Measurements from ENCODE around the gene GADD45G. TPM values are rescaled to one million over a fixed set of nuclear protein-coding genes. Genes with fewer than 3 reads are reported as not detected.

GADD45G gene
- total and polyA plus RNA-seq, 2 of the 8 experiments (the other 6 are each of a cell fraction or from before 2014, with no cell fraction given) = 7.0 to 11.4 TPM

- Histone ChIP-seq H3K14ac (ENCODE audit: insufficient read length) (no peak overlapping the region), H3K27ac (ENCODE audit: low read depth, low read length) (no peak overlapping the region), H4K91ac (replicated peaks; ENCODE audit: insufficient read length, low read length) (no peak overlapping the region), H3K18ac (ENCODE audit: extremely low read depth, low read length) (no peak overlapping the region; the same call in 1 of the 2 replicates), H2AFZ (ENCODE audit: low read length) (peak overlapping the region; percentile 81; the same call in 1 of the 2 replicates), H3K4me3 (ENCODE audit: extremely low read depth in 1 of 4, insufficient read depth in 2 of 4, low read depth in 3 of 4, low read length in 4 of 4) (no peak overlapping the region; a peak in 1 of 8 replicates), H3K36me3 (ENCODE audit: control insufficient read depth in 2 of 4, insufficient read depth in 4 of 4, low read length in 3 of 4) (no peaks in the 10 kb centered on the region), H4K5ac (ENCODE audit: insufficient read length, low read depth, low read length) (no peak overlapping the region), H3K23ac (ENCODE audit: insufficient read length) (no peak overlapping the region), H2BK15ac (ENCODE audit: low read length) (0 out of 2 replicates have a peak overlapping the region, but pooled peaks have one; percentile 55), H3K23me2 (ENCODE audit: low read depth, low read length) (no peaks in the 10 kb centered on the region), H4K8ac (ENCODE audit: extremely low read depth, insufficient read depth, low read length) (no peak overlapping the region), H3K27me3 (replicated peaks in 1 of 4; ENCODE audit: control insufficient read depth in 3 of 4, extremely low read depth in 1 of 4, insufficient read depth in 3 of 4, low read length in 3 of 4) (no peaks in the 10 kb centered on the region), H3K9me3 (ENCODE audit: insufficient read depth in 2 of 2, low read depth in 1 of 2, low read length in 1 of 2) (no peaks in the 10 kb centered on the region), H3K4ac (replicated peaks; ENCODE audit: insufficient read length, low read depth, low read length) (no peak overlapping the region), H3K4me2 (ENCODE audit: insufficient read depth in 1 of 2, low read depth in 2 of 2, low read length in 2 of 2) (peak overlapping the region in 1 of 2 experiments; percentile 41; a peak in 2 of 4 replicates), H3K9ac (replicated peaks in 1 of 4; ENCODE audit: extremely low read depth in 1 of 4, low read depth in 3 of 4, low read length in 3 of 4) (no peak overlapping the region), H2BK12ac (ENCODE audit: low read depth, low read length) (0 out of 2 replicates have a peak overlapping the region, but pooled peaks have one; percentile 5), H2BK20ac (ENCODE audit: low read length) (no peak overlapping the region), H3K56ac (replicated peaks; ENCODE audit: insufficient read length, low read depth, low read length) (no peak overlapping the region), H2AK5ac (ENCODE audit: low read depth, low read length) (no peak overlapping the region), H3K4me1 (replicated peaks in 1 of 4; ENCODE audit: control insufficient read depth in 3 of 4, insufficient read depth in 4 of 4, low read length in 3 of 4) (peaks cover 4 to 8% (median 6%) of the 10 kb centered on the region in 4 experiments), H4K20me1 (replicated peaks in 1 of 2; ENCODE audit: control insufficient read depth in 1 of 2, insufficient read depth in 2 of 2, low read length in 2 of 2) (no peaks in the 10 kb centered on the region), H2BK5ac (ENCODE audit: low read depth, low read length) (no peak overlapping the region), H3K79me1 (ENCODE audit: low read depth, low read length) (no peaks in the 10 kb centered on the region), H2BK120ac (replicated peaks; ENCODE audit: low read depth, low read length) (no peak overlapping the region), H3K79me2 (ENCODE audit: control insufficient read depth in 1 of 2, insufficient read depth in 2 of 2, low read length in 2 of 2) (no peaks in the 10 kb centered on the region)
- FAIRE-seq = peak; percentile 95
- DNase-seq (ENCODE audit: low read depth in 1 of 2, low spot score in 2 of 2) = peak; percentile 72 to 73
- 71% methylated on average over 13 of the region's 13 CpGs; no CpG with 5 or more reads in 1 of the 2 experiments for WGBS, 2 experiments (ENCODE audit: extremely low coverage in 1 of 2, insufficient coverage in 1 of 2, insufficient read length in 1 of 2, insufficient replicate concordance in 2 of 2, low coverage in 1 of 2, low lambda C conversion rate in 2 of 2, missing lambda C conversion rate in 1 of 2)
- ChIA-PET CTCF (ENCODE audit: partially characterized antibody) (interaction anchor here (0.7 to 8.1 kb wide), 92 partner anchors 9 to 938 kb away, joined by 3 to 162 read pairs (median 4); no protein-coding TSS in a partner anchor), POLR2A (ENCODE audit: partially characterized antibody) (interaction anchor here (1.1 to 4.2 kb wide), 2 partner anchors 10 to 164 kb away, joined by 3 to 35 read pairs; partner anchors contain the start of gene GADD45G)
- TF ChIP-seq TCF12 (IDR thresholded peaks at IDR 0.05; ENCODE audit: low read depth, low read length) = 0 out of 2 replicates have a peak, but pooled peaks have one; percentile 67
- TF ChIP-seq RBBP5 (IDR thresholded peaks at IDR 0.05; ENCODE audit: borderline replicate concordance, low read depth, low read length) = 0 out of 2 replicates have a peak, but pooled peaks have one; percentile 61
- TF ChIP-seq TEAD4 (IDR thresholded peaks at IDR 0.05; ENCODE audit: low read depth, low read length) = peak; percentile 98
- TF ChIP-seq EP300 (IDR thresholded peaks at IDR 0.05; ENCODE audit: borderline replicate concordance in 1 of 2, low read depth in 2 of 2, low read length in 2 of 2) = no peak
- TF ChIP-seq, protein P1, sequence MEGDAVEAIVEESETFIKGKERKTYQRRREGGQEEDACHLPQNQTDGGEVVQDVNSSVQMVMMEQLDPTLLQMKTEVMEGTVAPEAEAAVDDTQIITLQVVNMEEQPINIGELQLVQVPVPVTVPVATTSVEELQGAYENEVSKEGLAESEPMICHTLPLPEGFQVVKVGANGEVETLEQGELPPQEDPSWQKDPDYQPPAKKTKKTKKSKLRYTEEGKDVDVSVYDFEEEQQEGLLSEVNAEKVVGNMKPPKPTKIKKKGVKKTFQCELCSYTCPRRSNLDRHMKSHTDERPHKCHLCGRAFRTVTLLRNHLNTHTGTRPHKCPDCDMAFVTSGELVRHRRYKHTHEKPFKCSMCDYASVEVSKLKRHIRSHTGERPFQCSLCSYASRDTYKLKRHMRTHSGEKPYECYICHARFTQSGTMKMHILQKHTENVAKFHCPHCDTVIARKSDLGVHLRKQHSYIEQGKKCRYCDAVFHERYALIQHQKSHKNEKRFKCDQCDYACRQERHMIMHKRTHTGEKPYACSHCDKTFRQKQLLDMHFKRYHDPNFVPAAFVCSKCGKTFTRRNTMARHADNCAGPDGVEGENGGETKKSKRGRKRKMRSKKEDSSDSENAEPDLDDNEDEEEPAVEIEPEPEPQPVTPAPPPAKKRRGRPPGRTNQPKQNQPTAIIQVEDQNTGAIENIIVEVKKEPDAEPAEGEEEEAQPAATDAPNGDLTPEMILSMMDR (IDR thresholded peaks at IDR 0.05; ENCODE audit: control extremely low read depth in 1 of 3, insufficient read depth in 1 of 3, low read depth in 1 of 3, low read length in 3 of 3) = peak; percentile 52 to 70 (median 64)
- no peak for TF ChIP-seq SIN3A (conservative IDR thresholded peaks at IDR 0.05 in 1 of 2, IDR thresholded peaks at IDR 0.05 in 1 of 2; ENCODE audit: low read depth in 1 of 2, low read length in 2 of 2)
- TF ChIP-seq CEBPB (IDR thresholded peaks at IDR 0.05; ENCODE audit: low read depth, low read length) = no peak
- no peak for TF ChIP-seq GTF2F1 (IDR thresholded peaks at IDR 0.05; ENCODE audit: borderline replicate concordance, low read depth, low read length)
Observed at GRCh38 chr9:89592963-89593726, 11.7 kb upstream of the GADD45G start.
